H9 (cell line): ENCODE data around the gene CREB3L4. TPM values are rescaled to one million over a fixed set of nuclear protein-coding genes. Genes with fewer than 3 reads are reported as not detected.

Source experiments
- DNase-seq: peaks from one replicate; pipeline ENCODE4 v3.0.0-alpha.2; 2017
- H2AFZ ChIP-seq: one replicate; pipeline ENCODE4 v1.6.1; 2013; ENCODE audit warnings: mild to moderate bottlenecking, low read length, control low read depth, moderate library complexity
- H2AK5ac ChIP-seq: 2 replicates; pipeline ENCODE4 v1.6.1; 2013; ENCODE audit warnings: low read length, control low read depth, mixed read lengths; ENCODE audit not compliant: insufficient read length
- H2BK120ac ChIP-seq: one replicate; pipeline ENCODE4 v1.6.1; 2013; ENCODE audit warnings: low read depth, mild to moderate bottlenecking, low read length, control low read depth, inconsistent platforms; ENCODE audit not compliant: poor library complexity, severe bottlenecking
- H2BK12ac ChIP-seq: 2 replicates; pipeline ENCODE4 v1.6.1; 2013; ENCODE audit warnings: low read length, control low read depth, mixed read lengths, low read depth; ENCODE audit not compliant: insufficient read length
- H2BK15ac ChIP-seq: 2 replicates; pipeline ENCODE4 v1.6.1; 2013; ENCODE audit warnings: low read depth, low read length, control low read depth
- H2BK20ac ChIP-seq: one replicate; pipeline ENCODE4 v1.6.1; 2013; ENCODE audit warnings: low read depth, mild to moderate bottlenecking, low read length, control low read depth, inconsistent platforms; ENCODE audit not compliant: poor library complexity, severe bottlenecking
- H2BK5ac ChIP-seq: 2 replicates; pipeline ENCODE4 v1.6.1; 2013; ENCODE audit warnings: low read length, control low read depth, mixed read lengths; ENCODE audit not compliant: insufficient read length
- H3K14ac ChIP-seq: 2 replicates; pipeline ENCODE4 v1.6.1; 2013; ENCODE audit warnings: low read length, control low read depth; ENCODE audit not compliant: insufficient read depth
- H3K18ac ChIP-seq: 2 replicates; pipeline ENCODE4 v1.6.1; 2013; ENCODE audit warnings: low read depth, mild to moderate bottlenecking, mixed read lengths, low read length, control low read depth; ENCODE audit not compliant: insufficient read length
- H3K23ac ChIP-seq: 2 replicates; pipeline ENCODE4 v1.6.1; 2013; ENCODE audit warnings: low read length, control low read depth, mixed read lengths, low read depth; ENCODE audit not compliant: insufficient read length
- H3K23me2 ChIP-seq: 2 replicates; pipeline ENCODE4 v1.6.1; 2013; ENCODE audit warnings: low read depth, mild to moderate bottlenecking, mixed read lengths, low read length, control low read depth; ENCODE audit not compliant: insufficient read length, poor library complexity, severe bottlenecking
- H3K27ac ChIP-seq: 2 replicates; pipeline ENCODE4 v1.5.1; 2013; ENCODE audit warnings: low read length, control low read depth, mixed read lengths, low read depth; ENCODE audit not compliant: insufficient read length
- H3K27me3 ChIP-seq: 2 replicates; pipeline ENCODE4 v1.6.1; 2013; ENCODE audit warnings: low read length, control low read depth, inconsistent platforms; ENCODE audit not compliant: insufficient read depth
- H3K4ac ChIP-seq: 2 replicates; pipeline ENCODE4 v1.6.1; 2013; ENCODE audit warnings: low read depth, mild to moderate bottlenecking, control low read depth, inconsistent platforms, low read length, moderate library complexity
- H3K4me1 ChIP-seq: 2 replicates; pipeline ENCODE4 v1.6.1; 2013; ENCODE audit warnings: low read length, control low read depth, inconsistent platforms; ENCODE audit not compliant: insufficient read depth
- H3K4me2 ChIP-seq: 2 replicates; pipeline ENCODE4 v1.6.1; 2013; ENCODE audit warnings: low read length, control low read depth, mixed read lengths; ENCODE audit not compliant: insufficient read length, insufficient read depth
- H3K56ac ChIP-seq: 2 replicates; pipeline ENCODE4 v1.6.1; 2013; ENCODE audit warnings: low read depth, mild to moderate bottlenecking, mixed read lengths, low read length, control low read depth; ENCODE audit not compliant: insufficient read length
- H3K79me1 ChIP-seq: 2 replicates; pipeline ENCODE4 v1.6.1; 2013; ENCODE audit warnings: low read depth, mild to moderate bottlenecking, moderate library complexity, low read length, control low read depth, inconsistent platforms; ENCODE audit not compliant: insufficient read depth, poor library complexity, severe bottlenecking
- H3K79me2 ChIP-seq: 2 replicates; pipeline ENCODE4 v1.6.1; 2013; ENCODE audit warnings: low read length, control low read depth, inconsistent platforms; ENCODE audit not compliant: insufficient read depth
- H3K9ac ChIP-seq: 2 replicates; pipeline ENCODE4 v1.6.1; 2013; ENCODE audit warnings: low read length, control low read depth, mixed read lengths; ENCODE audit not compliant: insufficient read length; ENCODE audit errors: extremely low read depth
- H3K9me3 ChIP-seq: one replicate; pipeline ENCODE4 v1.6.1; 2013; ENCODE audit warnings: low read depth, low read length, inconsistent platforms; ENCODE audit not compliant: control insufficient read depth
- H3T11ph ChIP-seq: one replicate; pipeline ENCODE4 v1.6.1; 2013; ENCODE audit warnings: mild to moderate bottlenecking, low read length, control low read depth, inconsistent platforms
- H4K20me1 ChIP-seq: one replicate; pipeline ENCODE4 v1.6.1; 2013; ENCODE audit not compliant: control insufficient read depth, insufficient read length, insufficient read depth
- H4K5ac ChIP-seq: 2 replicates; pipeline ENCODE4 v1.6.1; 2013; ENCODE audit warnings: low read depth, mild to moderate bottlenecking, mixed read lengths, low read length, control low read depth; ENCODE audit not compliant: insufficient read length
- H4K8ac ChIP-seq: replicated peaks from 2 replicates; pipeline ENCODE4 v1.6.1; 2013; ENCODE audit warnings: low read length, control low read depth, mixed read lengths, low read depth; ENCODE audit not compliant: insufficient read length
- H4K91ac ChIP-seq: 2 replicates; pipeline ENCODE4 v1.6.1; 2013; ENCODE audit warnings: low read depth, mild to moderate bottlenecking, moderate library complexity, mixed read lengths, low read length, control low read depth; ENCODE audit not compliant: insufficient read length
- H3K27ac Mint-ChIP-seq, 3 experiments: 2 replicates in 2 of 3; 3 replicates in 1 of 3; pipeline ENCODE4 v1.8.0; 2020 to 2021; ENCODE audit warnings: mixed read lengths in 3 of 3, mild to moderate bottlenecking in 1 of 3, moderate library complexity in 1 of 3
- H3K27me3 Mint-ChIP-seq: 2 replicates; pipeline ENCODE4 v1.8.0; 2021; ENCODE audit warnings: low read depth, mild to moderate bottlenecking, moderate library complexity, mixed read lengths
- H3K36me3 Mint-ChIP-seq, 3 experiments: 2 replicates in 2 of 3; 3 replicates in 1 of 3; pipeline ENCODE4 v1.8.0; 2020 to 2021; ENCODE audit warnings: low read depth in 3 of 3, mixed read lengths in 3 of 3; ENCODE audit not compliant: insufficient read depth in 1 of 3
- H3K4me1 Mint-ChIP-seq, 2 experiments: 2 replicates each; pipeline ENCODE4 v1.8.0; 2020; ENCODE audit warnings: mixed read lengths in 2 of 2
- H3K4me3 Mint-ChIP-seq, 2 experiments: 2 replicates in 1 of 2; 3 replicates in 1 of 2; pipeline ENCODE4 v1.8.0; 2020 to 2021; ENCODE audit warnings: mild to moderate bottlenecking in 2 of 2, mixed read lengths in 2 of 2, moderate library complexity in 1 of 2
- H3K9me3 Mint-ChIP-seq, 2 experiments: 2 replicates in 1 of 2; 3 replicates in 1 of 2; pipeline ENCODE4 v1.8.0; 2020; ENCODE audit warnings: mild to moderate bottlenecking in 2 of 2, mixed read lengths in 2 of 2, moderate library complexity in 1 of 2
- WGBS: extraction: QIAGEN DNeasy Blood & Tissue Kit; methylation state at CpG from one replicate; pipeline ENCODE4 v1.1.7; 2013; ENCODE audit warnings: missing lambda C conversion rate, low lambda C conversion rate, mixed read lengths; ENCODE audit not compliant: insufficient read length; ENCODE audit errors: extremely low coverage; 5-methylcytosine and 5-hydroxymethylcytosine counted together
- total RNA-seq: library from RNA; stranded (reverse); gene quantifications from 2 replicates; pipeline ENCODE4 v1.2.1, GENCODE V29; 2021
- TF ChIP-seq, protein P1 (sequence below): fragments of 200-600 bp; sonication (generic); conservative IDR thresholded peaks from 3 replicates; pipeline ENCODE4 v1.8.0; 2021; ENCODE audit warnings: antibody characterized with exemption, mild to moderate bottlenecking

The CREB3L4 gene
- total RNA-seq, 1 experiment from 2014 or later = 27.6 TPM

- Histone ChIP-seq H3K4ac (no peak overlapping the region), H3K9ac (no peak overlapping the region), H2BK20ac (no peak overlapping the region), H3T11ph (no peak overlapping the region), H4K91ac (no peak overlapping the region), H3K27me3 (no peaks in the 10 kb centered on the region), H4K20me1 (peaks cover 3% of the 10 kb centered on the region), H3K9me3 (no peaks in the 10 kb centered on the region), H3K79me1 (no peaks in the 10 kb centered on the region), H3K18ac (no peak overlapping the region), H3K4me2 (no peak overlapping the region), H3K23me2 (no peaks in the 10 kb centered on the region), H3K14ac (no peak overlapping the region), H3K27ac (no peak overlapping the region), H3K56ac (no peak overlapping the region), H2AK5ac (no peak overlapping the region), H3K79me2 (no peaks in the 10 kb centered on the region), H3K23ac (no peak overlapping the region), H2BK5ac (no peak overlapping the region), H4K5ac (no peak overlapping the region), H3K4me1 (no peaks in the 10 kb centered on the region), H2BK12ac (no peak overlapping the region), H4K8ac (no peak overlapping the region), H2AFZ (no peak overlapping the region), H2BK15ac (no peak overlapping the region), H2BK120ac (no peak overlapping the region)
- Mint-ChIP-seq H3K36me3 (peaks cover 44 to 72% (median 65%) of the 10 kb centered on the region in 3 experiments), H3K9me3 (no peaks in the 10 kb centered on the region), H3K4me3 (no peak overlapping the region), H3K27me3 (no peaks in the 10 kb centered on the region), H3K27ac (no peak overlapping the region), H3K4me1 (no peaks in the 10 kb centered on the region)
- TF ChIP-seq, protein P1, sequence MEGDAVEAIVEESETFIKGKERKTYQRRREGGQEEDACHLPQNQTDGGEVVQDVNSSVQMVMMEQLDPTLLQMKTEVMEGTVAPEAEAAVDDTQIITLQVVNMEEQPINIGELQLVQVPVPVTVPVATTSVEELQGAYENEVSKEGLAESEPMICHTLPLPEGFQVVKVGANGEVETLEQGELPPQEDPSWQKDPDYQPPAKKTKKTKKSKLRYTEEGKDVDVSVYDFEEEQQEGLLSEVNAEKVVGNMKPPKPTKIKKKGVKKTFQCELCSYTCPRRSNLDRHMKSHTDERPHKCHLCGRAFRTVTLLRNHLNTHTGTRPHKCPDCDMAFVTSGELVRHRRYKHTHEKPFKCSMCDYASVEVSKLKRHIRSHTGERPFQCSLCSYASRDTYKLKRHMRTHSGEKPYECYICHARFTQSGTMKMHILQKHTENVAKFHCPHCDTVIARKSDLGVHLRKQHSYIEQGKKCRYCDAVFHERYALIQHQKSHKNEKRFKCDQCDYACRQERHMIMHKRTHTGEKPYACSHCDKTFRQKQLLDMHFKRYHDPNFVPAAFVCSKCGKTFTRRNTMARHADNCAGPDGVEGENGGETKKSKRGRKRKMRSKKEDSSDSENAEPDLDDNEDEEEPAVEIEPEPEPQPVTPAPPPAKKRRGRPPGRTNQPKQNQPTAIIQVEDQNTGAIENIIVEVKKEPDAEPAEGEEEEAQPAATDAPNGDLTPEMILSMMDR = no peak
- WGBS = no CpG with 5 or more reads among the region's 14 CpGs
- no peak for DNase-seq
Observed at GRCh38 chr1:153933430-153933829, 34.3 kb upstream of the CREB3L4 start.
